D721Med (cell line): ENCODE results near the gene PXN.

ENCODE experiments used
- DNase-seq: peaks from one replicate; pipeline ENCODE4 v3.0.0; 2011; ENCODE audit warnings: low spot score; ENCODE audit not compliant: insufficient read length
- FAIRE-seq: peaks from 2 replicates; lab custom pipeline; 2011; peaks lifted over from hg19 to GRCh38; lab: Jason Lieb, UNC
- TF ChIP-seq, protein P1 (sequence below): IDR thresholded peaks from 2 replicates; pipeline ENCODE4 v1.5.1; 2012; ENCODE audit warnings: mild to moderate bottlenecking, control low read depth; ENCODE audit not compliant: insufficient read depth; ENCODE audit errors: missing control alignments

PXN gene

DNA sequence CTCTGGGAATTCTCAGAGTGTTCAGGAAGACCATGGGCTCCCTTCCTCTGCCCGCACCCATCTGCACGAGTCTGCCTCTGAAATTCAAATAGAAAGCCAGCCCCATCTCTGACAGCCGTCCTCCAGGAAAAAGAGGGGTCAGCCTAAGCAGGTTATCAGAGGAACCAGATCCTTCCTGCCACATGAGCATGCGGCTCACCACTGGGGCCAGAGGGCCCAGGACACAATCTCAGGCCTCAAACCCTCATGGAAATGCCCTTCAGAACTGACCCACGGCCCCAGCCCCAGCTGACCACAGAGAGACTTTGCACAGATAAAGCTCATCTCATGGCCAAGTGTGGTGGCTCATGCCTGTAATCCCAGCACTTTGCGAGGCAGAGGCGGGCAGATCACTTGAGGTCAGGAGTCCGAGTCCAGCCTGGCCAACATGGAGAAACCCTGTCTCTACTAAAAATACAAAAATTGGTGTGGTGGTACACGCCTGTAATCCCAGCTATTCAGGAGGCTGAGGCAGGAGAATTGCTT lies 23.2 kb downstream of the PXN start:
- no peak for FAIRE-seq
- no peak for DNase-seq
- TF ChIP-seq, protein P1, sequence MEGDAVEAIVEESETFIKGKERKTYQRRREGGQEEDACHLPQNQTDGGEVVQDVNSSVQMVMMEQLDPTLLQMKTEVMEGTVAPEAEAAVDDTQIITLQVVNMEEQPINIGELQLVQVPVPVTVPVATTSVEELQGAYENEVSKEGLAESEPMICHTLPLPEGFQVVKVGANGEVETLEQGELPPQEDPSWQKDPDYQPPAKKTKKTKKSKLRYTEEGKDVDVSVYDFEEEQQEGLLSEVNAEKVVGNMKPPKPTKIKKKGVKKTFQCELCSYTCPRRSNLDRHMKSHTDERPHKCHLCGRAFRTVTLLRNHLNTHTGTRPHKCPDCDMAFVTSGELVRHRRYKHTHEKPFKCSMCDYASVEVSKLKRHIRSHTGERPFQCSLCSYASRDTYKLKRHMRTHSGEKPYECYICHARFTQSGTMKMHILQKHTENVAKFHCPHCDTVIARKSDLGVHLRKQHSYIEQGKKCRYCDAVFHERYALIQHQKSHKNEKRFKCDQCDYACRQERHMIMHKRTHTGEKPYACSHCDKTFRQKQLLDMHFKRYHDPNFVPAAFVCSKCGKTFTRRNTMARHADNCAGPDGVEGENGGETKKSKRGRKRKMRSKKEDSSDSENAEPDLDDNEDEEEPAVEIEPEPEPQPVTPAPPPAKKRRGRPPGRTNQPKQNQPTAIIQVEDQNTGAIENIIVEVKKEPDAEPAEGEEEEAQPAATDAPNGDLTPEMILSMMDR = no peak

- FAIRE-seq (no peak), DNase-seq (no peak)
- TF ChIP-seq, protein P1 = no peak
These were observed 23.8 kb downstream of the PXN start for GRCh38 chr12:120241561-120242274.

- TF ChIP-seq, protein P1 = no peak
- FAIRE-seq = no peak
- no peak for DNase-seq
These were observed 25.1 kb downstream of the PXN start for GRCh38 chr12:120240495-120240833.

GRCh38 chr12:120239776-120240494 lies 25.6 kb downstream of the PXN start:
- TF ChIP-seq, protein P1 = no peak
- DNase-seq = no peak
- FAIRE-seq = no peak

DNA sequence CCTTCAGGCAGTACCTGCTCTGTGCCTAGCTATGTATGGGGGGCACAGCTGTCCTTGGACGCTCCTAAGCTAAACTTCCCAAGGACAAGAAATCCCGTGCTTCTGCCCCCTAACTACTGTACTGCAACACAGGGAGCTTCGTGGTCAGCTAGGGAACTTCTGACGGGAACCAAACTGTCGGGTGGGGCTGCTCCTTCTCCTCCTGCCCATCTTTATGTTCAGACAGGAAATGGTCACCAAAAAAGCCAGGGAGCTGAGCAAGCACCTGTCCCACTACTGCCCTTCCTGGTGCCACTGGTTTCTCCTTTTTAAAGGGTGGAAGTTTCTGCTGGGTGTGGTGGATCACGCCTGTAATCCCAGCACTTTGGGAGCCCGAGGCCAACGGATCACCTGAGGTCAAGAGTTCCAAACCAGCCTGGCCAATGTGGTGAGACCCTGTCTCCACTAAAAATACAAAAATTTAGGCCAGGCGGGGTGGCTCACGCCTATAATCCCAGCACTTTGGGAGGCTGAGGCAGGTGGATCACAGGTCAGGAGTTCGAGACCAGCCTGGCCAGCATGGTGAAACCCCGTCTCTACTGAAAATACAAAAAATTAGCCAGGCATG lies 26.6 kb downstream of the PXN start:
- DNase-seq (no peak), FAIRE-seq (no peak)
- TF ChIP-seq, protein P1 = no peak

DNA sequence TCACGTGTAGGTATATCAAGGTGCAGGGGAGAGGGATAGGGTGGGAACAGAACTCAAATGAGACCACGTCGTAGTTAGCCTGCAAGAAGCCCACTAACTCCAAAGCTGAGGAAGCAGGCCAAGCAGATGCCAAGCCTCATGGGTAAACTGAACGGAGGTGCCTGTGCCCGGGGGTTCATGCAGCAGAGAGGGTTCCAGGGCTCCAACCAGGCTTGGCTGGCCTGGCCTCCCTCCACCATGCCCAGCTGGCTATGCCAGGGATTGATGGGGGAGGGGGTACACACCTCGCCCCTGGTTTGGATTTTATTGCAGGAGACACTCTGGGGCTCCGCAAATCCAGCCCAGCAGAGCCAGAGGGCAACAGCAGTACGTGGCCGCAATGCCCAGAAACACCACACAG lies 27.3 kb downstream of the PXN start:
- TF ChIP-seq, protein P1 = no peak
- DNase-seq = no peak
- no peak for FAIRE-seq
